ENCODE data around the gene UCMA. TPM values are rescaled to one million over a fixed set of nuclear protein-coding genes. Genes with fewer than 3 reads are reported as not detected.
A peak's percentile ranks its signal among the peaks of the same experiment; 100 is the strongest.

Gene UCMA
- total RNA-seq, 1 donor: not detected

DNA sequence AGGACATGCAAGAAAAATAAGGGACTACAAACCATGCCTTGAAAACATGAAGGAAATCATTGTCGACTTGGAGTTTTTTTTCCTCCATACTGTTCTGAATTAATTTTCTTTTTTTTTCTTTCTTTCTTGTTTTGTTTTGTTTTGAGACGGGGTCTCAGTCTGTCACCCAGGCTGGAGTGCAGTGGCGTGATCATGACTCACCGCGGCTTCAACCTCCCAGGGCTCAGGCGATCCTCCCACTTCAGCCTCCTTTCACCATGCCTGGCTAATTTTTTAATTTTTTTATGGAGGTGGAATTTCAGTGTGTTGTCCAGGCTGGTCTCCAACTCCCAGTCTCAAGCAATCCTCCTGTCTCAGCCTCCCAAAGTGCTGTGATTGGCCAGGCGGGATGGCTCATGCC is 11.6 kb downstream of the UCMA start:
- TF ChIP-seq, protein P1, sequence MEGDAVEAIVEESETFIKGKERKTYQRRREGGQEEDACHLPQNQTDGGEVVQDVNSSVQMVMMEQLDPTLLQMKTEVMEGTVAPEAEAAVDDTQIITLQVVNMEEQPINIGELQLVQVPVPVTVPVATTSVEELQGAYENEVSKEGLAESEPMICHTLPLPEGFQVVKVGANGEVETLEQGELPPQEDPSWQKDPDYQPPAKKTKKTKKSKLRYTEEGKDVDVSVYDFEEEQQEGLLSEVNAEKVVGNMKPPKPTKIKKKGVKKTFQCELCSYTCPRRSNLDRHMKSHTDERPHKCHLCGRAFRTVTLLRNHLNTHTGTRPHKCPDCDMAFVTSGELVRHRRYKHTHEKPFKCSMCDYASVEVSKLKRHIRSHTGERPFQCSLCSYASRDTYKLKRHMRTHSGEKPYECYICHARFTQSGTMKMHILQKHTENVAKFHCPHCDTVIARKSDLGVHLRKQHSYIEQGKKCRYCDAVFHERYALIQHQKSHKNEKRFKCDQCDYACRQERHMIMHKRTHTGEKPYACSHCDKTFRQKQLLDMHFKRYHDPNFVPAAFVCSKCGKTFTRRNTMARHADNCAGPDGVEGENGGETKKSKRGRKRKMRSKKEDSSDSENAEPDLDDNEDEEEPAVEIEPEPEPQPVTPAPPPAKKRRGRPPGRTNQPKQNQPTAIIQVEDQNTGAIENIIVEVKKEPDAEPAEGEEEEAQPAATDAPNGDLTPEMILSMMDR (IDR thresholded peaks at IDR 0.05; ENCODE audit: insufficient read depth, low read length): no peak
- no peak overlapping the region for H3K4me3 ChIP-seq (ENCODE audit: low read depth, low read length)
- DNase-seq (ENCODE audit: low read depth): no peak

DNA sequence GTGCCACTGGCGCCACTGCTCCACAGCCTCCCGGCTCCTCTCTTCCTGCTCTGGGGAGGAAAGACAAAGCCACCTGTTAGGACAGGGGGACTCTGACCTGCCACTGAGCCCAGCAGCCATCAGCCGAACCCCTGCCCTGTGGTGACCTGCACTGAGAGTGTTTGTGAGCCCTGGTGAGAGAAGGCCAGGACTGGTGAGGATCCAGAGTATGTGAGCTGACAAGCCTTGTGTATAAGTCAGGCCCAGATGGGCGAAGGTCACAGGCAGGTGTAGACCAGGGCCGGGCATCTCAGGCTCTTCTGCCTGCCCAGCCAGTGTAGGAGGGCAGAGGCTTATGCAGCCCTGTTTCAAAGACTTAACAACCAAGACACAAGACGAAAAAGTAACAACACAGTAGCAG is 12.0 kb downstream of the UCMA start:
- no peak overlapping the region for H3K4me3 ChIP-seq (ENCODE audit: low read depth, low read length)
- TF ChIP-seq, protein P1 (IDR thresholded peaks at IDR 0.05; ENCODE audit: insufficient read depth, low read length): no peak
- no peak for DNase-seq (ENCODE audit: low read depth)

DNA sequence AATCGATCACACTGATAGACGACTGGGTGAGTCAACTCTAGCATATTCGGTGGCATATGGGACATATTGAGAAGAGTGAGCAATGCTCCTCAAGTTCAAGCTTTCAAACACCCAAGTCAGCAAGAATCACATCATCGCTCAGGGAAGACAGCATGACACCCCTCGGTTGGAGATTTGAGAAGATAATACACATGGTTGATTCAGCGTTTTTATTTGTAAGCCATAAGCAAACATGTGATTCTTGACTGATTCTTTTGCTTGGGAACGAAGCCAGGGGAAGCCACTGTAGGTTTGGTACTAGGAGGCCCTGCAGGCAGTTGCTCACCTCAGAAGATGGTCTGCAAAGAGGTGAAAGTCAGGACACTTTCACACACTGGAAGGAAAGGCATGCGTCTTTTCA is 12.6 kb downstream of the UCMA start:
- no peak for DNase-seq (ENCODE audit: low read depth)
- H3K4me3 ChIP-seq (ENCODE audit: low read depth, low read length): no peak overlapping the region

DNA sequence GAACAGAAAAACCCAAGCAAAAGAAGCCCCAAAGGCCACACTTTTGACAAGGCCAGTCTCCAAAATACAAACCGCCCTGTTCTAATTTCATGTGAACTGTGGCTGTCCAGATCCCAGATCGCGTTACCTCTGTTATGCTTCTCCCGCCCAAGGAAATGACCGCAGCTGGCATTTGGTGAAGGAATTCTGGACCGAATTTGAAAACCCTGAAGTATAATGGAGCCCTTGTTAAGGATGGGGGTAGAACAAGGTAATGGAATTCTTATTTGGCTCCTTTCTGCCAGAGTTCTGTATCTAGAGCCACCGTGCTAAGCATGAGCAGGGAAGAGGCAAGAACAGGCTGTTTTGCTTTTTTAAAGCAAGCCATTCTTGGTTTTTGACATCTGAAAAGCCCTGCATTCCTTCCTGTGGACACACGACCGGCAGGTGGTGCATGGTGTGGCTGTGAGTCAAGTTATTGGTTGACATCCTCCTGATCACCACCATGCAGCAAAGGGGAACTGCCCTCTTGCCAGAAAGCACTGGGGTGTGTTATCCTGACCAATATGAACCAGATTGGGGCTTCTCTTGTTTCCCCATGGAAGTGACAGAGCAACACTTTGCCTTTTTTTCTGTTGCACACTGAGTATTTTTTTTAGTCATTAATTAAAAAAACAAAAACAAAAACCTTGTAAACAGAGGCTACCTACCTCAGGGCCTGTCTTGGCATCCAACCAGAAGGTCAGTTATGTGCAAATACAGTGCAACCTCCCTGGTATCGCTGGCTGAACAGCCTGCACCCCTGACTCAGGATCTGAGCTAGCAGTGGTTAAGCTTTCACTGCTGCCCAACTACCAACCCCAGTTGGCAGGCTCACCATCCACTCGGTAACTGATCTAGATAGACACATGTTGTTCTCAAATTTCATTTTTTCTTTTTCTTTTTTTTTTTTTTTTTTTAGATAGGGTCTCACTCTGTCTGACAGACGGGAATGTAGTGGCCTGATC is 14.2 kb downstream of the UCMA start:
- TF ChIP-seq, protein P1 (IDR thresholded peaks at IDR 0.05; ENCODE audit: insufficient read depth, low read length): no peak
- peak; percentile 4 for DNase-seq (ENCODE audit: low read depth)
- no peak overlapping the region for H3K4me3 ChIP-seq (ENCODE audit: low read depth, low read length)

More for the DNA sequence above, 12.6 kb downstream of the UCMA start:
- TF ChIP-seq, protein P1 (IDR thresholded peaks at IDR 0.05; ENCODE audit: insufficient read depth, low read length): no peak

DNA sequence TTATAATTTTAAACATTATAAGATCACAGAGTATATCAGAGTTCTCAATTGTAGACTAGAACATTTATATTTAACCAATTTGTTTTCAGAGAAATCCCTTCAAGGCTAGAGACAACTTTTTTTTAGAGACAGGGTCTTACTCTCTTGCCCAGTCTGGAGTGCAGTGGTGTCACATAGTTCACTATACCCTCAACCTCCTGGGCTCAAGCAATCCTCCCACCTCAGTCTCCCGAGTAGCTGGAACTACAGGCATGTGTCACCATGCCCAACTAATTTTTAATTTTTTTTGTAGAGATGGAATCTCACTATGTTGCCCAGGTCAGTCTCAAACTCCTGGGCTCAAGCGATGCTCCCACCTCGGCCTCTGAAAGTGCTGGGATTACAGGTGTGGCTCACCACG is 15.3 kb downstream of the UCMA start:
- no peak for DNase-seq (ENCODE audit: low read depth)
- TF ChIP-seq, protein P1 (IDR thresholded peaks at IDR 0.05; ENCODE audit: insufficient read depth, low read length): no peak
- H3K4me3 ChIP-seq (ENCODE audit: low read depth, low read length): no peak overlapping the region

DNA sequence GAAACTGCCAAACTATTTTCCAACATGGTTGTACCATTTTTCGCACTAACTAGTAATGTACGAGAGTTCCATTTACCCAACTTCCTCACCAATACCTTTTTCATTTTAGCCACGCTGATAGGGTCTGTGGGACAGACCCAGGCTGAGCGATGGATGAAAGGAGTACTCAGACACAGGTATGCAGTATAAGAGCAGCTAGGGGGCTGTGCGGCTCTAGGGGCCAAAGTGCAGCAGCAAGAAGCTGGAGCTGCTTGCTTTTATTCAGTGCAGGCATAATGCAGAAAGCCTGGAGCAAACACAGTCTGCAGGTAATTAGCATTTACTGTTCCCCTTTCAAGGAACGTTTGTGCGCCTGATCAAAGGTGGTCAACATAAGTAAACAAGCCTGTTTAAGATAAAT is 21.0 kb downstream of the UCMA start:
- TF ChIP-seq, protein P1 (IDR thresholded peaks at IDR 0.05; ENCODE audit: insufficient read depth, low read length): no peak
- DNase-seq (ENCODE audit: low read depth): no peak
- H3K4me3 ChIP-seq (ENCODE audit: low read depth, low read length): no peak overlapping the region

All from fibroblast of the aortic adventitia (primary cell).